Heart left ventricle (tissue), 16 donors: ENCODE results near the gene CDKN2B. TPM values are rescaled to one million over a fixed set of nuclear protein-coding genes. Genes with fewer than 3 reads are reported as not detected.
"Not testable (repeated sequence)": the region's sequence is repeated elsewhere in the genome, so short reads cannot be mapped to it uniquely, and the experiment has no call there.

Experiments
- ATAC-seq, 4 donors: fragments of 200-7000 bp; cut with Tn5 transposase; one replicate each; pipeline ENCODE4 v1.9.1; 2020 to 2022; ENCODE audit warnings: moderate library complexity in 4 of 4, mild to moderate bottlenecking in 3 of 4, moderate number of reproducible peaks in 1 of 4
- DNase-seq, 5 donors: peaks; one replicate each; pipeline ENCODE4 v3.0.0-alpha.2; 2020
- H3K27ac ChIP-seq, 12 donors: fragments of 200-600 bp; sonication (generic) in 4 of 12; one replicate each; pipeline versions ENCODE4 v1.5.0 to v1.8.0; 2016 to 2022; ENCODE audit warnings: mild to moderate bottlenecking in 2 of 12
- H3K27me3 ChIP-seq, 9 donors: fragments of 200-600 bp; sonication (generic) in 2 of 9; one replicate each; pipeline versions ENCODE4 v1.5.1 to v1.8.0; 2016 to 2022; ENCODE audit warnings: mild to moderate bottlenecking in 3 of 9
- H3K36me3 ChIP-seq, 9 donors: fragments of 200-600 bp; sonication (generic) in 2 of 9; one replicate each; pipeline versions ENCODE4 v1.5.0 to v1.8.0; 2018 to 2022; ENCODE audit warnings: mild to moderate bottlenecking in 2 of 9
- H3K4me1 ChIP-seq, 12 donors: fragments of 200-600 bp; sonication (generic) in 4 of 12; one replicate each; pipeline versions ENCODE4 v1.5.0 to v1.8.0; 2016 to 2022; ENCODE audit warnings: mild to moderate bottlenecking in 3 of 12
- H3K4me3 ChIP-seq, 12 donors: fragments of 200-600 bp; sonication (generic) in 4 of 12; one replicate each; pipeline versions ENCODE4 v1.5.0 to v1.8.0; 2017 to 2022; ENCODE audit warnings: mild to moderate bottlenecking in 9 of 12, moderate library complexity in 4 of 12
- H3K9me3 ChIP-seq, 12 donors: fragments of 200-600 bp; sonication (generic) in 4 of 12; one replicate each; pipeline versions ENCODE4 v1.5.0 to v1.8.0; 2016 to 2022; ENCODE audit warnings: mild to moderate bottlenecking in 1 of 12
- POLR2A ChIP-seq, 2 donors: fragments of 450-650 bp; IDR thresholded peaks; one replicate each; pipeline ENCODE4 v1.6.1; 2017; ENCODE audit warnings: antibody characterized with exemption in 2 of 2, mild to moderate bottlenecking in 2 of 2, moderate library complexity in 2 of 2
- WGBS, 4 donors: extraction: QIAGEN DNeasy Blood & Tissue Kit in 2 of 4; methylation state at CpG; one replicate each; pipeline versions ENCODE4 v1.1.5 to v1.1.7; 2013 to 2018; 5-methylcytosine and 5-hydroxymethylcytosine counted together
- intact Hi-C, 10 donors: fragments of 100-400 bp; cut with DNase I; formaldehyde crosslinking; loops; one replicate each; pipeline versions ENCODE4 v1.11.1 to v1.14.2; 2022
- polyA plus RNA-seq, 2 donors: library from polyadenylated mRNA; stranded (reverse); fragments of 200-250 nt; gene quantifications; one replicate each; pipeline ENCODE4 v1.2.3, GENCODE V29; 2013
- total RNA-seq, 9 donors: library from RNA; depleted of rRNA in 2 of 9; stranded (reverse); fragments of >200 nt in 2 of 9; fragmentation: NEBNext Ultra II Directional in 3 of 9; extraction: Animal tissue kit (Norgen Biotek cat#: 25700) in 3 of 9; gene quantifications; one replicate each; pipeline versions ENCODE4 v1.1.0 to v1.2.4, GENCODE V29; 2016 to 2023
- TF ChIP-seq, protein P1 (sequence below), 12 donors: fragments of 200-600 bp; sonication (generic) in 4 of 12; IDR thresholded peaks; one replicate each; pipeline versions ENCODE4 v1.5.0 to v1.8.0; 2018 to 2022; ENCODE audit warnings: antibody characterized with exemption in 12 of 12, mild to moderate bottlenecking in 5 of 12
- donor health status: ischemic (EF 13 %, LVEDD 7.1; RV severe dilation, severe dysfunction).
- donor health status: healthy with polysubstance abuse.
- donor health status: DM: no; HTN: yes; CAD: no.
- donor health status: DM: no; HTN: no; CAD: no.
- donor health status: ischemic (EF 25% LVEDD 6.9; RV normal size, moderate dysfunction).
- donor health status: ischemic (EF 25% LVEDD 5.7; RV mildly dilated, moderate dysfunction).
- donor health status: healthy.
- donor health status: DM: yes; HTN: yes; CAD: no.
- donor health status: ischemic (EF 35%, LVEDD 5.7; RV mildly dilated, moderate dysfunction).
- donor health status: nonischemic (EF 11% LVEDD 7.7; RV severe dilation, severe dysfunction).
- donor health status: DM: yes; HTN: yes; CAD: no.
- donor health status: PGD.
- donor health status: ischemic (EF 29% LVEDD 5.4; RV normal size, mild dysfunction).
- donor health status: nonischemic (EF 23%, LVEDD 6.1; RV moderate dilation, normal function).

The CDKN2B gene
- total and polyA plus RNA-seq, 11 donors = 0.88 to 4.8 (median 1.6) TPM

- Histone ChIP-seq H3K27ac (no peak overlapping the region), H3K4me3 (peak overlapping the region in 9 of 12 donors; percentile 5 to 52 (median 16)), H3K4me1 (peaks cover 0 to 26% (median 10%) of the 10 kb centered on the region in 12 donors), H3K36me3 (no peaks in the 10 kb centered on the region), H3K27me3 (peaks cover 55 to 95% (median 80%) of the 10 kb centered on the region in 9 donors), H3K9me3 (peaks cover 0 to 14% (median 0%) of the 10 kb centered on the region in 12 donors)
- intact Hi-C loops = loop anchor here in 1 of 10 donors (5.0 kb wide), 1 partner anchor 42 kb away; the partner anchor contains the start of gene CDKN2B
- ATAC-seq (peak in 3 of 4 donors; percentile 45 to 67 (median 64)), DNase-seq (peak in 2 of 5 donors; percentile 39 to 68)
- TF ChIP-seq, protein P1, sequence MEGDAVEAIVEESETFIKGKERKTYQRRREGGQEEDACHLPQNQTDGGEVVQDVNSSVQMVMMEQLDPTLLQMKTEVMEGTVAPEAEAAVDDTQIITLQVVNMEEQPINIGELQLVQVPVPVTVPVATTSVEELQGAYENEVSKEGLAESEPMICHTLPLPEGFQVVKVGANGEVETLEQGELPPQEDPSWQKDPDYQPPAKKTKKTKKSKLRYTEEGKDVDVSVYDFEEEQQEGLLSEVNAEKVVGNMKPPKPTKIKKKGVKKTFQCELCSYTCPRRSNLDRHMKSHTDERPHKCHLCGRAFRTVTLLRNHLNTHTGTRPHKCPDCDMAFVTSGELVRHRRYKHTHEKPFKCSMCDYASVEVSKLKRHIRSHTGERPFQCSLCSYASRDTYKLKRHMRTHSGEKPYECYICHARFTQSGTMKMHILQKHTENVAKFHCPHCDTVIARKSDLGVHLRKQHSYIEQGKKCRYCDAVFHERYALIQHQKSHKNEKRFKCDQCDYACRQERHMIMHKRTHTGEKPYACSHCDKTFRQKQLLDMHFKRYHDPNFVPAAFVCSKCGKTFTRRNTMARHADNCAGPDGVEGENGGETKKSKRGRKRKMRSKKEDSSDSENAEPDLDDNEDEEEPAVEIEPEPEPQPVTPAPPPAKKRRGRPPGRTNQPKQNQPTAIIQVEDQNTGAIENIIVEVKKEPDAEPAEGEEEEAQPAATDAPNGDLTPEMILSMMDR (IDR thresholded peaks at IDR 0.05) = peak in 3 of 12 donors; percentile 6 to 17 (median 16)
- no peak for TF ChIP-seq POLR2A (IDR thresholded peaks at IDR 0.05)
- 2 to 3% (median 2%) methylated on average over 30 of the region's 30 CpGs for WGBS, 4 donors
Measured at GRCh38 chr9:21965401-21965951, 43.6 kb downstream of the CDKN2B start.

DNA sequence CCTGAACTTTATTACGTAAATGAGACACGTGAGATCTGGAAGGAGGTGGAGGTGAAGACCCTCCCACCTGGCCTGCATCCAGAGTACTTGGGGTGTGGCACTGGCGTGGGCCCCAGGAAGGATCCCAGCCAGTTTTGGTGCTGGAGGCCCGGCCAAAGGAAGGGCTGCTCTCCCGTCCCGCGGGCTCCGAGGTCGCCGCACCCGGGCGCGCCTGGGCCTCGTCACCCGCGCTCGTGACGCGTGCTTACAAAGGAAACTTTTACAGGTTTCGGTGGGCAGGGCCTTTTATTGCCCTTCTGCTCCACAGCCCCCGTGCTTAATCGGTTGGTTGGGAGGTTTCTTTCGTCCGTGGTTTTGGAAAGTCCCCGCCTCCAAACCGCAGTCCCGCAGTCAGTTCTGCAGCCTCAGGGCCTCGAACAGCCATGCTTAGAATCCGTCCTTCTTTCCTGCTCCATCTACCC lies 44.1 kb downstream of the CDKN2B start:
- intact Hi-C loops = loop anchor here in 1 of 10 donors (5.0 kb wide), 1 partner anchor 42 kb away; the partner anchor contains the start of gene CDKN2B
- Histone ChIP-seq H3K4me3 (peak overlapping the region in 10 of 12 donors; percentile 5 to 52 (median 15)), H3K9me3 (peaks cover 0 to 14% (median 0%) of the 10 kb centered on the region in 12 donors), H3K27ac (no peak overlapping the region), H3K36me3 (no peaks in the 10 kb centered on the region), H3K4me1 (peaks cover 0 to 26% (median 10%) of the 10 kb centered on the region in 12 donors), H3K27me3 (peaks cover 50 to 90% (median 75%) of the 10 kb centered on the region in 9 donors)
- TF ChIP-seq, protein P1 (IDR thresholded peaks at IDR 0.05) = no peak
- TF ChIP-seq POLR2A (IDR thresholded peaks at IDR 0.05) = no peak
- DNase-seq (no peak), ATAC-seq (peak in 3 of 4 donors; percentile 22 to 46 (median 46))
- WGBS, 4 donors = 1 to 2% (median 2%) methylated on average over 24 to 29 of the region's 29 CpGs

GRCh38 chr9:21961569-21961968 lies 47.5 kb downstream of the CDKN2B start:
- DNase-seq (no peak), ATAC-seq (no peak)
- no peak overlapping the region for H3K27ac ChIP-seq
- WGBS, 4 donors = 93 to 99% (median 93%) methylated on average over 2 of the region's 2 CpGs
- peaks cover 0 to 14% (median 0%) of the 10 kb centered on the region in 12 donors for H3K9me3 ChIP-seq
- intact Hi-C loops = no loop called here
- H3K27me3 ChIP-seq = peaks cover 18 to 61% (median 42%) of the 10 kb centered on the region in 9 donors
- no peak overlapping the region for H3K4me3 ChIP-seq
- peaks cover 0 to 14% (median 9%) of the 10 kb centered on the region in 12 donors for H3K4me1 ChIP-seq
- no peaks in the 10 kb centered on the region for H3K36me3 ChIP-seq
- TF ChIP-seq, protein P1 (IDR thresholded peaks at IDR 0.05) = no peak
- TF ChIP-seq POLR2A (IDR thresholded peaks at IDR 0.05) = no peak

- 89 to 97% (median 95%) methylated on average over 6 to 33 of the region's 33 CpGs for WGBS, 4 donors
- intact Hi-C loops, H3K36me3 ChIP-seq, DNase-seq, H3K4me1 ChIP-seq, H3K4me3 ChIP-seq, ATAC-seq, H3K27ac ChIP-seq: not testable (repeated sequence)
- H3K9me3 ChIP-seq = peaks cover 0 to 14% (median 0%) of the 10 kb centered on the region in 12 donors
- peaks cover 0 to 38% (median 20%) of the 10 kb centered on the region in 9 donors for H3K27me3 ChIP-seq
Measured at GRCh38 chr9:21959268-21959667, 49.8 kb downstream of the CDKN2B start.
